GM12873 (cell line): ENCODE measurements around the gene FFAR4.

Source experiments
- TF ChIP-seq, protein P1 (sequence below): IDR thresholded peaks from 2 replicates; pipeline ENCODE4 v1.5.1; 2012; ENCODE audit warnings: low read depth, mild to moderate bottlenecking, moderate library complexity, low read length, control low read depth; ENCODE audit not compliant: insufficient read depth; ENCODE audit errors: missing control alignments

FFAR4 gene

DNA sequence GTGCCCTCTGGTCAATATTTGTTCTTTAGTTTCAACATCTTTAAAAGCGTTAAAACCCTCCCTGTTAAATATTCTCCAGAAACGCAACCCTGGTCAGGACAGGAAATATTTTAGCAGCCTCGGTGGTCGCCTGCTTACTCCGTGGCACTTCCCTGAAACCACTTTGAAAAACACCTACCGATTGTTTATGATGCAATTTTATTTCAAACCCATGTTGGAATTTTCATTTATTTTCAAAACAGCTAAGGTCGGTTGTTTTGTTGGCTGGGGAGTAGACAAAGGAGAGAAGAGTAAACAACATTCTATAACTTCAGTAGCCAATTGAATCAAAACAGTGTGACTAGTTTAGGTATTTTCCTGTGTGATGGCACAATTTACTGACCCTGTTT is 35.3 kb downstream of the FFAR4 start:
- TF ChIP-seq, protein P1, sequence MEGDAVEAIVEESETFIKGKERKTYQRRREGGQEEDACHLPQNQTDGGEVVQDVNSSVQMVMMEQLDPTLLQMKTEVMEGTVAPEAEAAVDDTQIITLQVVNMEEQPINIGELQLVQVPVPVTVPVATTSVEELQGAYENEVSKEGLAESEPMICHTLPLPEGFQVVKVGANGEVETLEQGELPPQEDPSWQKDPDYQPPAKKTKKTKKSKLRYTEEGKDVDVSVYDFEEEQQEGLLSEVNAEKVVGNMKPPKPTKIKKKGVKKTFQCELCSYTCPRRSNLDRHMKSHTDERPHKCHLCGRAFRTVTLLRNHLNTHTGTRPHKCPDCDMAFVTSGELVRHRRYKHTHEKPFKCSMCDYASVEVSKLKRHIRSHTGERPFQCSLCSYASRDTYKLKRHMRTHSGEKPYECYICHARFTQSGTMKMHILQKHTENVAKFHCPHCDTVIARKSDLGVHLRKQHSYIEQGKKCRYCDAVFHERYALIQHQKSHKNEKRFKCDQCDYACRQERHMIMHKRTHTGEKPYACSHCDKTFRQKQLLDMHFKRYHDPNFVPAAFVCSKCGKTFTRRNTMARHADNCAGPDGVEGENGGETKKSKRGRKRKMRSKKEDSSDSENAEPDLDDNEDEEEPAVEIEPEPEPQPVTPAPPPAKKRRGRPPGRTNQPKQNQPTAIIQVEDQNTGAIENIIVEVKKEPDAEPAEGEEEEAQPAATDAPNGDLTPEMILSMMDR: no peak

DNA sequence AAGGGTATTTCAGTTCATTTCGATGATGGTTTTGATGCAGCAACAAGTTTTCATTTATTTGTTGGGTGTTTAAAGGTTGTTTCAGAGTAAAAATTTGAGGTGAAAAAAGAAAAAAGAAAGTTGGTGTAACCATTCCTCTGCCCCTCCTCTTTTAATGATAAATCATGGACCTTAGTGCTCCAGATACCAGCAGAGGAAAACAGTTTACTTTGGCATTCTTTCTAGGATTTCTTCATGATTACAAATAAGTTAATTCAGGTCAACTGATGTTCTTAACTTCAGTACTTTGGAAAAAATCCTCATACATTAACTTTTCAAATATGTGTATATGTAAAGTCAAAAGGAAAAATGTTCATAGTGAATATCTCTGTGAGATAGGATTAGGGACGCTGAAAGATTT is 36.6 kb downstream of the FFAR4 start:
- TF ChIP-seq, protein P1: no peak

DNA sequence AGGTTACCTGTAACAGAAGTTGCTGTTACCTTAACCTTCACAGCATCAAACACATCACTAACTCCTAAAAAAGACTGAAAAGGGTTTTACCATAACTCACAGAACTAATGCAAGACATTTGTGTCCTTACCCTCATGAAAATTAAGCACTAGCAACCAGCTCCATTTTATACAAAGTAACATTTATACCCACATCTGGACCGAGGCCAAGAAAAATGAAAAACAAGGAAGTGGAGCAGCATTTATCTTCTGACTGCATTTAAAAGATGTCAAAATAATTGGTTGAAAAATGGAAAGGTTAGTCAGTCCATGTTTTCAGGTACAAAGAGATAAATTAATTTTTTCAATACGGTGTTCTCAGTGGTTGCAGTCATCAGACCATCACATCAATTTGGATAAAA is 37.7 kb downstream of the FFAR4 start:
- TF ChIP-seq, protein P1: no peak

DNA sequence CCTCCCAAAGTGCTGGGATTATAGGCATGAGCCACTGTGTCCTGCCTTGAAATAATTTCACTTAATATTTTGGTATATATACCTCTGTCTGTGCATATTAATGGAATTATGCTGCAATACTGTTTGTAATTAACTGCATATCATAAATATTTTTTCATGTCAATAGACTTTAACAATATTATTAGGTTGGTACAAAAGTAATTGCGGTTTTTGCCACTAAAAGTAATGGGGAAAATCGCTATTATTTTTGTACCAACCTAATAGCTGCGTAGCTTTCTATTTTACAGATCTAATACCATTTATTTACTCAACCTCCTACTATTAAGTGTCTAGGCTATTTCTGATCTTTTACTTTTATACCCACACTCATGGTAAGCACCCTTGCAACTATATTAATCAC is 42.0 kb downstream of the FFAR4 start:
- TF ChIP-seq, protein P1: no peak

DNA sequence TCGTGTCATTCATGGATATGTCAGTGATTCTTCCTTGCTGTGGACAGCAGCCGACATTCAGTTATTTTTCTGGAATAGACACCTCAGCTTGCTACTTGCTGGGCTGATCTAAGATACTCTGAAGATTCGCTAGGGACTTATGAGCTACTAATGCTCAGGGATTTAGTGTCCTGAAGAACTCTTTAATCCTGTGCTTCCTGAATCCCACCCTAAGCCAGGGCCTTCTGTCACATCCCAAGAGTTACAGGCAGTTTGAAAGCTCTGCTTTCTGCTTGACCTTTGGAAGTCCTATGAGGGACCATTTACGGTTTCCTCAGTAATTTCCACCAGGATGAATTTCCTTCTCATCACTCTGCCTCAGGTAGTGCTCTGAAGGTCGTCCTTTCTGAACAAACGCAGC is 45.8 kb downstream of the FFAR4 start, which contains the start of gene PDE6C:
TSS of gene PDE6C (plus strand) at position 227 of the 400 bp plus-strand sequence. CDS start 189 bp downstream, outside the sequence.
- TF ChIP-seq, protein P1: no peak

DNA sequence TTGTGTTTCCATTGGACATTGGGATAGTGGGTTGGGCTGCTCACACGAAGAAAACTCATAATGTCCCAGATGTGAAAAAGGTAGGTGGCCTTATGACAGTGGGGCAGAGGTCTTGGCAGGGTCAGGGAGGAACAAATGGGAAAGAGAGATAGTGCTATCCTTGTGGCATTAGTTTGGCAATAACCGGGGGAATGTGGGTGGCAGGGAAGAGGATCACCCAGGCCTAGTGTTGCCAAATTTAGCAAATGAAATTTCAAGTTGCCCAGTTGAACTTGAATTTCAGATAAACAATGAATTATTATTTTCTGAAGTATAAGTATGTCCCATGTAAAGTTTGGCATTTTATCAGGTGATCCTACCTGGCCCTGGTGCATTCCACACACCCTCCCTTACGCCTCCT is 46.7 kb downstream of the FFAR4 start:
- TF ChIP-seq, protein P1: no peak

DNA sequence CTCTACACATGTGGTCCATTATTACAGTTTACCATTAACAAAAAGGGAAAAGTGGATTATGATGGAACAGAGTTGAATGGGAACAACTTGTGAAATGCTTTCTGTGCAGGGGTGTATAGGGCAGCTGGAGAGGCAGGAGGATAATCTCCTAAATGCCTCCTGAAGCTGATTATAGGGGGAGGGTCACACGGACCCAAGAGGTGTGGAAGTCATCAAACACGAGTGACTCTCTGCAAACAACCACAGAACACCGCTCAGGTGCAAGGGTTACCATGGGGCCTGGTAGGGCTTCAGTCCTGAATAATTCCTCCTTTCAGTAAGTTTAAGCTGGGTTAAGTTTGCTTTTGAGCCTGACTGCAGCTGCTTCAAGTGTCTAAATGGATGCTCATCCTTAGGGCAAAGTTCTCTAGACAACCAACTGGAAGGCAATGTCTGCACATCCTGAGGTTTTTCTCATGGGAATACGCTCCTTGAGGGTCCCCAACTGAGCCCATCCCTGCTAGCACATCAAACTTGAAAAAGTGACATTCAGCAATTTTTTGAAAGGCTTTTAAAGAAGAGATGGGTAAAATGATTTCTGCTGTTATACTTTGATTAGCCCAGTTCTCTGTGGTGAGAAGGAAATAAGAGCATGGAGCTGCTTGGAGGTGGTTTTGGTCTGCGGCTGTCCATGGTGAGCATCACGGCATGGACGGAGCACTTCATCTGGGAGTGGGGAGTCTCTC is 47.8 kb downstream of the FFAR4 start:
- TF ChIP-seq, protein P1: no peak
